Endothelial cell of umbilical vein (primary cell): ENCODE results near the gene TSPY10. TPM values are rescaled to one million over a fixed set of nuclear protein-coding genes. Genes with fewer than 3 reads are reported as not detected.
"Not testable (repeated sequence)": the region's sequence is repeated elsewhere in the genome, so short reads cannot be mapped to it uniquely, and the experiment has no call there.

Source experiments
- Bru-seq: library from RNA; stranded (reverse); fragments of 400-500 nt; gene quantifications from one replicate; lab custom pipeline; 2021; lab: Mats Ljungman, UMichigan
- BruChase-seq, 2 experiments: library from RNA; stranded (reverse); fragments of 400-500 nt; gene quantifications; one replicate each; lab custom pipeline; 2021; lab: Mats Ljungman, UMichigan
- BruUV-seq: library from RNA; stranded (reverse); fragments of 400-500 nt; replicated peaks from 2 replicates; lab custom pipeline; 2021; lab: Mats Ljungman, UMichigan
- CTCF ChIA-PET: fragments of 300-600, 350-600 bp; sonication (Branson Sonifier 250); formaldehyde crosslinking; loops from one replicate; lab custom pipeline; 2021; ENCODE audit warnings: antibody characterized with exemption, inconsistent platforms; lab: Charles Lee
- POLR2A ChIA-PET: fragments of 300-600, 350-600 bp; sonication (Branson Sonifier 250); formaldehyde crosslinking; loops from one replicate; lab custom pipeline; 2021; ENCODE audit warnings: antibody characterized with exemption, inconsistent platforms; lab: Charles Lee
- DNase-seq: peaks from one replicate; pipeline ENCODE4 v3.0.0-alpha.2; 2011; ENCODE audit warnings: low read depth, low spot score
- FAIRE-seq: peaks from 2 replicates; lab custom pipeline; 2011; peaks lifted over from hg19 to GRCh38; lab: Jason Lieb, UNC
- H2AFZ ChIP-seq: 2 replicates; pipeline ENCODE4 v1.6.0; 2012; ENCODE audit warnings: low read depth, low read length, control low read depth, inconsistent platforms
- H3K27ac ChIP-seq: 2 replicates; pipeline ENCODE4 v1.5.1; 2011; ENCODE audit warnings: low read depth, mild to moderate bottlenecking, control low read depth, low read length, moderate library complexity; ENCODE audit not compliant: insufficient read depth
- H3K27me3 ChIP-seq, 2 experiments: 2 replicates each; pipeline versions ENCODE4 v1.6.0 to v1.6.1; 2011; ENCODE audit warnings: low read length in 2 of 2, mixed read lengths in 1 of 2; ENCODE audit not compliant: control insufficient read depth in 2 of 2, insufficient read depth in 2 of 2
- H3K36me3 ChIP-seq, 2 experiments: 2 replicates in 1 of 2; 3 replicates in 1 of 2; pipeline ENCODE4 v1.5.1; 2011; ENCODE audit warnings: low read length in 2 of 2, mild to moderate bottlenecking in 1 of 2, moderate library complexity in 1 of 2; ENCODE audit not compliant: control insufficient read depth in 2 of 2, insufficient read depth in 2 of 2; ENCODE audit errors: extremely low read depth in 1 of 2
- H3K4me1 ChIP-seq: 3 replicates; pipeline ENCODE4 v1.5.1; 2011; ENCODE audit warnings: mild to moderate bottlenecking, low read length; ENCODE audit not compliant: control insufficient read depth, insufficient read depth; ENCODE audit errors: extremely low read depth
- H3K4me2 ChIP-seq: 2 replicates; pipeline ENCODE4 v1.6.1; 2011; ENCODE audit warnings: low read length, control low read depth, mixed read lengths; ENCODE audit not compliant: insufficient read depth
- H3K4me3 ChIP-seq, 3 experiments: fragments of 200-600 bp in 1 of 3; sonication (generic), shearing (Covaris generic) in 1 of 3; replicated peaks in 1 of 3; 2 replicates each; pipeline ENCODE4 v1.5.1; 2011 to 2016; ENCODE audit warnings: control low read depth in 3 of 3, low read length in 3 of 3, mild to moderate bottlenecking in 2 of 3, inconsistent platforms in 1 of 3, low read depth in 1 of 3, moderate library complexity in 1 of 3; ENCODE audit not compliant: insufficient read depth in 1 of 3
- H3K79me2 ChIP-seq: 2 replicates; pipeline ENCODE4 v1.6.0; 2012; ENCODE audit warnings: low read length, inconsistent platforms; ENCODE audit not compliant: control insufficient read depth, insufficient read depth
- H3K9ac ChIP-seq: replicated peaks from 2 replicates; pipeline ENCODE3; 2011; ENCODE audit warnings: low read length, control low read depth; ENCODE audit not compliant: insufficient read depth; ENCODE audit errors: extremely low read depth
- H3K9me1 ChIP-seq: replicated peaks from 3 replicates; pipeline ENCODE4 v1.6.0; 2011; ENCODE audit warnings: mild to moderate bottlenecking, low read length; ENCODE audit not compliant: control insufficient read depth, insufficient read depth; ENCODE audit errors: extremely low read depth
- H3K9me3 ChIP-seq: replicated peaks from 2 replicates; pipeline ENCODE4 v1.5.1; 2012; ENCODE audit warnings: low read length, inconsistent platforms; ENCODE audit not compliant: control insufficient read depth, insufficient read depth
- H4K20me1 ChIP-seq: replicated peaks from 2 replicates; pipeline ENCODE3; 2011; ENCODE audit warnings: mild to moderate bottlenecking, low read length; ENCODE audit not compliant: control insufficient read depth, insufficient read depth; ENCODE audit errors: extremely low read depth
- dilution Hi-C: fragments of 300-500 bp; cut with MboI; formaldehyde crosslinking; loops from one replicate; pipeline ENCODE4 v1.15.0; 2019; ENCODE audit warnings: low sequenced_read_pairs; ENCODE audit not compliant: extremely low pct_ligation_motif_present
- intact Hi-C: fragments of 100-400 bp; cut with micrococcal nuclease; formaldehyde crosslinking; loops from one replicate; pipeline ENCODE4 v1.10.0; 2022
- long read RNA-seq: library from polyadenylated mRNA; stranded (forward); transcript quantifications from one replicate; pipeline ENCODE4 v2.0.0, GENCODE V29; 2021
- polyA minus RNA-seq, 3 experiments: library from RNA; depleted of rRNA, polyadenylated mRNA; stranded (reverse); fragments of >200 nt; gene quantifications; 1 replicate in 1 of 3; 2 replicates in 2 of 3; pipeline ENCODE4 v1.2.3, GENCODE V29; 2011
- polyA plus RNA-seq, 4 experiments: library from polyadenylated mRNA; depleted of rRNA in 3 of 4; stranded (reverse) in 3 of 4; unstranded in 1 of 4; fragments of >200 nt; gene quantifications; 2 replicates each; pipeline versions ENCODE4 v1.2.1 to v1.2.3, GENCODE V29; 2011 to 2012; ENCODE audit warnings: missing spikeins in 1 of 4
- total RNA-seq: library from RNA; stranded (reverse); gene quantifications from 2 replicates; pipeline ENCODE4 v1.2.3, GENCODE V29; 2021

TSPY10 gene
- total RNA-seq (not detected in 2 replicates), polyA plus RNA-seq (not detected in 2 replicates), polyA minus RNA-seq (not detected in 2 replicates), Bru-seq, nascent RNA (not detected), BruChase-seq, experiment 1, labeled RNA remaining after a 6-hour chase (not detected), BruChase-seq, experiment 2, labeled RNA remaining after a 2-hour chase (not detected)
- not detected in 2 replicates for polyA plus RNA-seq (2011; cell fraction: cytosol; rRNA removed)
- not detected in 2 replicates for polyA plus RNA-seq (2011; cell fraction: nucleus; rRNA removed)
- polyA plus RNA-seq (2012): not detected in 2 replicates
- polyA minus RNA-seq (2011; cell fraction: cytosol; rRNA and poly(A)+ RNA removed): not detected
- polyA minus RNA-seq (2011; cell fraction: nucleus; rRNA and poly(A)+ RNA removed): not detected in 2 replicates
- long read RNA-seq: 0 reads

- DNase-seq, H3K27ac ChIP-seq, H3K27me3 ChIP-seq, H3K9ac ChIP-seq, intact Hi-C loops, H3K36me3 ChIP-seq, H3K9me1 ChIP-seq, POLR2A ChIA-PET, BruUV-seq, H3K4me1 ChIP-seq, CTCF ChIA-PET, H3K79me2 ChIP-seq, H3K4me3 ChIP-seq, dilution Hi-C loops, H3K9me3 ChIP-seq, H2AFZ ChIP-seq, H3K4me2 ChIP-seq, H4K20me1 ChIP-seq, FAIRE-seq: not testable (repeated sequence)
Observed at GRCh38 chrY:9527580-9527979, at the start of gene TSPY10. Gene TSPY10, plus strand, starts transcription at chrY:9527880. Its CDS starts 46 bp downstream, at chrY:9527926.

- H3K79me2 ChIP-seq, H2AFZ ChIP-seq, POLR2A ChIA-PET, H3K36me3 ChIP-seq, FAIRE-seq, H3K9me3 ChIP-seq, H3K27ac ChIP-seq, H3K9ac ChIP-seq, H3K27me3 ChIP-seq, H3K4me2 ChIP-seq, dilution Hi-C loops, H4K20me1 ChIP-seq, H3K4me1 ChIP-seq, DNase-seq, H3K4me3 ChIP-seq, intact Hi-C loops, CTCF ChIA-PET, BruUV-seq, H3K9me1 ChIP-seq: not testable (repeated sequence)
Observed at GRCh38 chrY:9486967-9487366, 40.7 kb upstream of the TSPY10 start, which contains the start of gene TSPY9. Gene TSPY9, plus strand, starts transcription at chrY:9487267. Its CDS starts 46 bp downstream, at chrY:9487313.

GRCh38 chrY:9504396-9504795 is 23.3 kb upstream of the TSPY10 start:
- DNase-seq: not testable (repeated sequence)

GRCh38 chrY:9516287-9516686 is 11.4 kb upstream of the TSPY10 start:
- CTCF ChIA-PET, DNase-seq, FAIRE-seq, POLR2A ChIA-PET, H3K36me3 ChIP-seq, BruUV-seq, H3K4me2 ChIP-seq, H3K27me3 ChIP-seq, H3K27ac ChIP-seq, H3K4me3 ChIP-seq, H3K79me2 ChIP-seq, H3K9ac ChIP-seq, H2AFZ ChIP-seq, intact Hi-C loops, dilution Hi-C loops, H3K9me1 ChIP-seq, H3K9me3 ChIP-seq, H4K20me1 ChIP-seq, H3K4me1 ChIP-seq: not testable (repeated sequence)

More at GRCh38 chrY:9504396-9504795, 23.3 kb upstream of the TSPY10 start:
- H3K4me2 ChIP-seq, H3K9me1 ChIP-seq, H3K4me1 ChIP-seq, H3K79me2 ChIP-seq, H3K27ac ChIP-seq, CTCF ChIA-PET, H3K36me3 ChIP-seq, H2AFZ ChIP-seq, FAIRE-seq, BruUV-seq, intact Hi-C loops, dilution Hi-C loops, H3K9ac ChIP-seq, H4K20me1 ChIP-seq, POLR2A ChIA-PET, H3K4me3 ChIP-seq, H3K9me3 ChIP-seq, H3K27me3 ChIP-seq: not testable (repeated sequence)
